ENCODE measurements around the gene GSG1L. TPM values are rescaled to one million over a fixed set of nuclear protein-coding genes. Genes with fewer than 3 reads are reported as not detected.

GSG1L gene
- total RNA-seq, 1 donor from 2014 or later, result not detected

- Histone ChIP-seq H3K4me3 (ENCODE audit: low read depth, low read length) (no peak overlapping the region), H3K27me3 (ENCODE audit: control insufficient read depth, insufficient read depth, low read length) (no peaks in the 10 kb centered on the region), H3K36me3 (ENCODE audit: control insufficient read depth, insufficient read depth, low read length) (no peaks in the 10 kb centered on the region)
- no peak for DNase-seq (ENCODE audit: low read depth)
- TF ChIP-seq CTCF (IDR thresholded peaks at IDR 0.05; ENCODE audit: insufficient read depth, low read length, poor library complexity, severe bottlenecking), result no peak
Measured at GRCh38 chr16:27754788-27755690, 308.5 kb downstream of the GSG1L start.

GRCh38 chr16:27753563-27753962, 310.0 kb downstream of the GSG1L start:
- DNase-seq (ENCODE audit: low read depth), result no peak
- H3K4me3 ChIP-seq (ENCODE audit: low read depth, low read length), result no peak overlapping the region
- no peak for TF ChIP-seq CTCF (IDR thresholded peaks at IDR 0.05; ENCODE audit: insufficient read depth, low read length, poor library complexity, severe bottlenecking)

GRCh38 chr16:27752241-27752640, 311.3 kb downstream of the GSG1L start:
- H3K4me3 ChIP-seq (ENCODE audit: low read depth, low read length), result no peak overlapping the region
- no peaks in the 10 kb centered on the region for H3K36me3 ChIP-seq (ENCODE audit: control insufficient read depth, insufficient read depth, low read length)
- TF ChIP-seq CTCF (IDR thresholded peaks at IDR 0.05; ENCODE audit: insufficient read depth, low read length, poor library complexity, severe bottlenecking), result no peak
- H3K27me3 ChIP-seq (ENCODE audit: control insufficient read depth, insufficient read depth, low read length), result no peaks in the 10 kb centered on the region
- DNase-seq (ENCODE audit: low read depth), result no peak

More at GRCh38 chr16:27753563-27753962, 310.0 kb downstream of the GSG1L start:
- Histone ChIP-seq H3K36me3 (ENCODE audit: control insufficient read depth, insufficient read depth, low read length) (no peaks in the 10 kb centered on the region), H3K27me3 (ENCODE audit: control insufficient read depth, insufficient read depth, low read length) (no peaks in the 10 kb centered on the region)

GRCh38 chr16:27751676-27752075, 311.8 kb downstream of the GSG1L start:
- no peak for TF ChIP-seq CTCF (IDR thresholded peaks at IDR 0.05; ENCODE audit: insufficient read depth, low read length, poor library complexity, severe bottlenecking)
- Histone ChIP-seq H3K27me3 (ENCODE audit: control insufficient read depth, insufficient read depth, low read length) (no peaks in the 10 kb centered on the region), H3K36me3 (ENCODE audit: control insufficient read depth, insufficient read depth, low read length) (no peaks in the 10 kb centered on the region), H3K4me3 (ENCODE audit: low read depth, low read length) (no peak overlapping the region)
- DNase-seq (ENCODE audit: low read depth), result no peak

GRCh38 chr16:27751233-27751632, 312.3 kb downstream of the GSG1L start:
- H3K27me3 ChIP-seq (ENCODE audit: control insufficient read depth, insufficient read depth, low read length), result no peaks in the 10 kb centered on the region
- no peak overlapping the region for H3K4me3 ChIP-seq (ENCODE audit: low read depth, low read length)
- no peak for TF ChIP-seq CTCF (IDR thresholded peaks at IDR 0.05; ENCODE audit: insufficient read depth, low read length, poor library complexity, severe bottlenecking)
- no peaks in the 10 kb centered on the region for H3K36me3 ChIP-seq (ENCODE audit: control insufficient read depth, insufficient read depth, low read length)
- DNase-seq (ENCODE audit: low read depth), result no peak

All from kidney epithelial cell (primary cell).